Measurements from ENCODE around the gene PKD1L1. TPM values are rescaled to one million over a fixed set of nuclear protein-coding genes. Genes with fewer than 3 reads are reported as not detected.

The PKD1L1 gene
- polyA plus RNA-seq, 1 donor (not counting 4 experiments of a cell fraction or from before 2014, with no cell fraction given): 0.04 TPM

GRCh38 chr7:47827351-47827756 lies 120.9 kb downstream of the PKD1L1 start:
- no peaks in the 10 kb centered on the region for H3K9me3 ChIP-seq (ENCODE audit: control insufficient read depth, low read depth, low read length)
- dilution Hi-C loops (cut with MboI; ENCODE audit: extremely low pct_ligation_motif_present, low sequenced_read_pairs): no loop called here
- H3K4me1 ChIP-seq (ENCODE audit: control insufficient read depth, extremely low read depth, insufficient read depth, low read length): no peaks in the 10 kb centered on the region
- no peak overlapping the region for H3K4me3 ChIP-seq (ENCODE audit: control insufficient read depth in 2 of 3, extremely low read depth in 1 of 3, insufficient read depth in 2 of 3, low read depth in 1 of 3, low read length in 3 of 3)
- peaks cover 18% of the 10 kb centered on the region for H3K27me3 ChIP-seq (ENCODE audit: control insufficient read depth, extremely low read depth, insufficient read depth, low read length)
- H3K36me3 ChIP-seq (ENCODE audit: control insufficient read depth in 2 of 2, extremely low read depth in 1 of 2, insufficient read depth in 2 of 2, low read length in 2 of 2): no peaks in the 10 kb centered on the region
- TF ChIP-seq, protein P1, sequence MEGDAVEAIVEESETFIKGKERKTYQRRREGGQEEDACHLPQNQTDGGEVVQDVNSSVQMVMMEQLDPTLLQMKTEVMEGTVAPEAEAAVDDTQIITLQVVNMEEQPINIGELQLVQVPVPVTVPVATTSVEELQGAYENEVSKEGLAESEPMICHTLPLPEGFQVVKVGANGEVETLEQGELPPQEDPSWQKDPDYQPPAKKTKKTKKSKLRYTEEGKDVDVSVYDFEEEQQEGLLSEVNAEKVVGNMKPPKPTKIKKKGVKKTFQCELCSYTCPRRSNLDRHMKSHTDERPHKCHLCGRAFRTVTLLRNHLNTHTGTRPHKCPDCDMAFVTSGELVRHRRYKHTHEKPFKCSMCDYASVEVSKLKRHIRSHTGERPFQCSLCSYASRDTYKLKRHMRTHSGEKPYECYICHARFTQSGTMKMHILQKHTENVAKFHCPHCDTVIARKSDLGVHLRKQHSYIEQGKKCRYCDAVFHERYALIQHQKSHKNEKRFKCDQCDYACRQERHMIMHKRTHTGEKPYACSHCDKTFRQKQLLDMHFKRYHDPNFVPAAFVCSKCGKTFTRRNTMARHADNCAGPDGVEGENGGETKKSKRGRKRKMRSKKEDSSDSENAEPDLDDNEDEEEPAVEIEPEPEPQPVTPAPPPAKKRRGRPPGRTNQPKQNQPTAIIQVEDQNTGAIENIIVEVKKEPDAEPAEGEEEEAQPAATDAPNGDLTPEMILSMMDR (optimal IDR thresholded peaks at IDR 0.05 in 1 of 3, IDR thresholded peaks at IDR 0.05 in 1 of 3, conservative IDR thresholded peaks at IDR 0.05 in 1 of 3; ENCODE audit: extremely low read depth in 1 of 3, insufficient read depth in 2 of 3, low read length in 3 of 3): no peak
- TF ChIP-seq EZH2 (IDR thresholded peaks at IDR 0.05; ENCODE audit: low read length): no peak
- no peak overlapping the region for H3K27ac ChIP-seq (ENCODE audit: control insufficient read depth, insufficient read depth, low read length)
- H3K9ac ChIP-seq (ENCODE audit: control insufficient read depth, extremely low read depth, insufficient read depth, low read length): no peak overlapping the region
- no peak overlapping the region for H2AFZ ChIP-seq (ENCODE audit: control insufficient read depth, low read length)
- no peak overlapping the region for H3K4me2 ChIP-seq (ENCODE audit: control insufficient read depth, extremely low read depth, insufficient read depth, low read depth, low read length)
- DNase-seq (ENCODE audit: low read depth, low spot score) (no peak), FAIRE-seq (no peak)
- H3K79me2 ChIP-seq (ENCODE audit: control insufficient read depth, insufficient read depth, low read length): no peaks in the 10 kb centered on the region
- H3K9me1 ChIP-seq (ENCODE audit: control insufficient read depth, extremely low read depth, insufficient read depth, low read length): no peaks in the 10 kb centered on the region
- H4K20me1 ChIP-seq (ENCODE audit: control insufficient read depth, extremely low read depth, insufficient read depth, low read length): peaks cover 3% of the 10 kb centered on the region

DNA sequence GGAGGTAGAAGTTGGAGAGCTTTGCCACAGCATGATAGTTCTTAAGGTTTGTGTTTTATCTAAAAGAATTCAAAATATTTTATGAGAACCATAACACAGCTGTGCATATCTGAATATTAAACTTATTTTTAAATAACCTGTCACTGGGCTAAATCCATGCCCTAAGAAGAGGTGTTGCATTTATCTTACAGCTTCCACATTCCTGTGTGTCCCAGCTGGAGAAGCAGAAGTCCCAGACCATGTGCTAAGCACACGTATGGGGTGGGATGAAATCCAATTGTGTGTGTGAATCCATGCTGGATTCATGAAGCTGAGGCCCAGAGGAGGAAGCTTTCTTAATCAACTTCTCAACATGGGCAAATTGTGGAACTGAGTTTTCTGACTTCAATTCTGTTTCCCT lies 121.5 kb downstream of the PKD1L1 start:
- H3K4me2 ChIP-seq (ENCODE audit: control insufficient read depth, extremely low read depth, insufficient read depth, low read depth, low read length): no peak overlapping the region
- no peaks in the 10 kb centered on the region for H3K4me1 ChIP-seq (ENCODE audit: control insufficient read depth, extremely low read depth, insufficient read depth, low read length)
- no peaks in the 10 kb centered on the region for H3K9me1 ChIP-seq (ENCODE audit: control insufficient read depth, extremely low read depth, insufficient read depth, low read length)
- no peak for TF ChIP-seq EZH2 (IDR thresholded peaks at IDR 0.05; ENCODE audit: low read length)
- TF ChIP-seq, protein P1 (optimal IDR thresholded peaks at IDR 0.05 in 1 of 3, IDR thresholded peaks at IDR 0.05 in 1 of 3, conservative IDR thresholded peaks at IDR 0.05 in 1 of 3; ENCODE audit: extremely low read depth in 1 of 3, insufficient read depth in 2 of 3, low read length in 3 of 3): no peak
- peaks cover 3% of the 10 kb centered on the region for H4K20me1 ChIP-seq (ENCODE audit: control insufficient read depth, extremely low read depth, insufficient read depth, low read length)
- no peaks in the 10 kb centered on the region for H3K9me3 ChIP-seq (ENCODE audit: control insufficient read depth, low read depth, low read length)
- dilution Hi-C loops (cut with MboI; ENCODE audit: extremely low pct_ligation_motif_present, low sequenced_read_pairs): no loop called here
- H2AFZ ChIP-seq (ENCODE audit: control insufficient read depth, low read length): no peak overlapping the region
- DNase-seq (ENCODE audit: low read depth, low spot score): no peak
- H3K79me2 ChIP-seq (ENCODE audit: control insufficient read depth, insufficient read depth, low read length): no peaks in the 10 kb centered on the region
- peaks cover 18% of the 10 kb centered on the region for H3K27me3 ChIP-seq (ENCODE audit: control insufficient read depth, extremely low read depth, insufficient read depth, low read length)
- no peaks in the 10 kb centered on the region for H3K36me3 ChIP-seq (ENCODE audit: control insufficient read depth in 2 of 2, extremely low read depth in 1 of 2, insufficient read depth in 2 of 2, low read length in 2 of 2)
- no peak overlapping the region for H3K27ac ChIP-seq (ENCODE audit: control insufficient read depth, insufficient read depth, low read length)
- no peak for FAIRE-seq
- no peak overlapping the region for H3K4me3 ChIP-seq (ENCODE audit: control insufficient read depth in 2 of 3, extremely low read depth in 1 of 3, insufficient read depth in 2 of 3, low read depth in 1 of 3, low read length in 3 of 3)
- no peak overlapping the region for H3K9ac ChIP-seq (ENCODE audit: control insufficient read depth, extremely low read depth, insufficient read depth, low read length)
